ENCODE data around the gene AGER. TPM values are rescaled to one million over a fixed set of nuclear protein-coding genes. Genes with fewer than 3 reads are reported as not detected.
"Not testable (repeated sequence)": the region's sequence is repeated elsewhere in the genome, so short reads cannot be mapped to it uniquely, and the experiment has no call there.

Gene AGER
- total RNA-seq, 6 donors from 2014 or later, result 543 to 2,806 (median 1,294) TPM

DNA sequence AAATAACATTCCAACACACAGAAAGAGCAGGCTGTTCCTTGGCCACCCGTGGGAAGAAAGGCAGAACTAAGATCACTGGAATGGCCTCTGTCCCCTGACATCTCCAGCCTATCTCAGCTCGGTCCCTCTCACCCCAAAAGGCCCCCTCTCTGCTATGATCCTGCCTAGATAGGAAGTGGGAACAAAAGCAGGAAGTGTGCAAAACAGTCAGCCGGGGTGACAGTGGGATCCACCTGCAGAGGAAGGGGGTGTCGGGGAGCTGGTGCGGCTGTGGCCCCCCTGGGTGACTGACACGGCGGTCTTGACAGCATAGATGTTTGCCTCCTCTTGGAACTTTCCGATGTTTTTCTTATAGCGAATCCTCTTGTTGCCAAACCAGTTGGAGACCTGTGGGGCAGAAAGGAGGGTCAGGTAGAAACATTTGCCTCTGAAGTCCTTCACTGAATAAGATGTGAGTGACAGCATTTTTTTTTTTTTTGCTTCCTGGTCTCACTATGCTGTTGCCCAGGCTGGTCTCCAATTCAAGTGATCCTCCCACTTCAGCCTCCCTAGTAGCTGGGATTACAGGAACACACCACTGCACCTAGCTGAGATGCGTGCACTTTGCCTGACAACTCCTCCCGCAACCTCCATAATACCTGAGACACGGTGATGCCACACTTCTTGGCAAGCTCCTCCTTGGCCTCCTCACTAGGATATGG is 3.1 kb upstream of the AGER start:
- H3K27me3 ChIP-seq, result no peaks in the 10 kb centered on the region
- no peaks in the 10 kb centered on the region for H3K9me3 ChIP-seq
- no peak for TF ChIP-seq CTCF (IDR thresholded peaks at IDR 0.05)
- no peak for TF ChIP-seq EP300 (IDR thresholded peaks at IDR 0.05)
- no peak for TF ChIP-seq POLR2AphosphoS5 (IDR thresholded peaks at IDR 0.05)
- TF ChIP-seq POLR2A (IDR thresholded peaks at IDR 0.05), result no peak
- no peak for ATAC-seq (ENCODE audit: low FRiP score in 2 of 2)
- WGBS, 2 donors, result 59 to 69% methylated on average over 11 to 12 of the region's 12 CpGs
- peaks cover 0 to 31% (median 20%) of the 10 kb centered on the region in 4 donors for H3K36me3 ChIP-seq
- H3K4me3 ChIP-seq, result no peak overlapping the region
- DNase-seq, result peak in 1 of 2 donors; percentile 50
- H3K27ac ChIP-seq, result peak overlapping the region; percentile 77 to 98 (median 95)
- H3K4me1 ChIP-seq, result peaks cover 62 to 74% (median 72%) of the 10 kb centered on the region in 4 donors

DNA sequence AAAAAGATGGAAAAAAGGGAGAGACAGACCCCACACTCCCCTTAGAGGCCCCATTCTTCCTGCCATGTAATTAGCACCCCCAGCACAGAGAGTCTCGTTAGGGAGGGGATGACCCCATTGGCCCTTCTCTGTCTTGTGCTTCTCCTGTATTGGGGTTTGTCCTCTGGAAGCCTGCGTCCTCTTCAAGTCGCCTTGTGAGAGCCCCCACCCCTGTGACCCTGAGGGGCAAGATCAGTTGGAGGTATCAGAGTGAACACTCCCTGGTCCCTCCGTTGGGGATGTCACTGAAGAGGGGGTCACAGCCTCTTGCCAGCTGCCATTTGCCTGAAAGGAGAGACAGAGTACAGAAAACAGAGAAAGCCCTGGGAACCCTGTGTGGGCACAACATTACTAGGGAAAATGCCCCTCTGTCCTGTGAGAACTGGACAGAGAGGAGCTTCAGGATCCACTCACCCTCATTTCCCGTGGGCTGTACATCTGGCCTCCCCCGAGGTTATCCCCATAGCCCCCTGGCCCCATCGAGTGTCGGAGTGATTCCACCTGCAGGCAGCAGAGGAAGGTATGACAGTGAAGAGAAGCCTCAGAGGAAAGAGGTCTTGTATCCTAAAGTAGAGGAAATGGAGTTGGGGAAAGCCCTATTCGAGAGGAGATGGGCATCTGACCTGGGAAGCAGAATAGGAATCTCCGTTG is 2.2 kb upstream of the AGER start:
- H3K4me3 ChIP-seq; H3K9me3 ChIP-seq; ATAC-seq (ENCODE audit: low FRiP score in 2 of 2); H3K27me3 ChIP-seq; DNase-seq: not testable (repeated sequence)
- H3K4me1 ChIP-seq, result peaks cover 55 to 73% (median 67%) of the 10 kb centered on the region in 4 donors
- WGBS, 2 donors, result 67 to 70% methylated on average over 10 of the region's 10 CpGs
- peaks cover under 1 to 40% (median 25%) of the 10 kb centered on the region in 4 donors for H3K36me3 ChIP-seq
- peak overlapping the region; percentile 77 to 98 (median 95) for H3K27ac ChIP-seq

DNA sequence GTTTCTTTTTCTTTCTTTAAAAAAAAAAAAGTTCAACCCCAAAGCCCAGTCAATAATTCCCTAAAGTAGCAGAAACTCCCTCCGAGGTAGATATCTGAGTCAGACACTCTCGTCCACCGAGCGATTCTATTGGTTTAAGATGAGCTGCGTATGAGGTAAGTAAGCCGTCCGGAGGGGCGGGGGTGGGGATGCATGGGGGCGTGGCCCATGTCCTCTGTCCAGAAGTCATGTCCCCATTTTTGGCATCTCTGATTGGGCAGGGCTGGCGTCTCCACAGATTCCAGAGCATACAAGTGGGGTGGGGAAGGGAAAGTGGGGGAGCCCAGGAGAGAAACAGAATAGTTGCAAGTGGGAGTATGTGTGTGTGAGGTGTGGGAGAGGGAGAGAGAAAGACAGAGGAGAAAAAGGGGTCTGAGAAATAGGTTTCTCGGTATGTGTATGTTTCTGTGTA is 1.7 kb upstream of the AGER start:
- peaks cover 49 to 67% (median 62%) of the 10 kb centered on the region in 4 donors for H3K4me1 ChIP-seq
- peaks cover 6 to 46% (median 31%) of the 10 kb centered on the region in 4 donors for H3K36me3 ChIP-seq
- not testable (repeated sequence) for H3K9me3 ChIP-seq, H3K4me3 ChIP-seq, H3K27me3 ChIP-seq
- DNase-seq, result peak; percentile 91
- peak; percentile 81 to 84 for ATAC-seq (ENCODE audit: low FRiP score in 2 of 2)
- H3K27ac ChIP-seq, result peak overlapping the region; percentile 77 to 98 (median 95)
- peak in 1 of 4 donors; percentile 36 for TF ChIP-seq POLR2A (IDR thresholded peaks at IDR 0.05)
- peak in 1 of 2 donors; percentile 26 for TF ChIP-seq POLR2AphosphoS5 (IDR thresholded peaks at IDR 0.05)
- 39 to 48% methylated on average over 11 of the region's 11 CpGs for WGBS, 2 donors

DNA sequence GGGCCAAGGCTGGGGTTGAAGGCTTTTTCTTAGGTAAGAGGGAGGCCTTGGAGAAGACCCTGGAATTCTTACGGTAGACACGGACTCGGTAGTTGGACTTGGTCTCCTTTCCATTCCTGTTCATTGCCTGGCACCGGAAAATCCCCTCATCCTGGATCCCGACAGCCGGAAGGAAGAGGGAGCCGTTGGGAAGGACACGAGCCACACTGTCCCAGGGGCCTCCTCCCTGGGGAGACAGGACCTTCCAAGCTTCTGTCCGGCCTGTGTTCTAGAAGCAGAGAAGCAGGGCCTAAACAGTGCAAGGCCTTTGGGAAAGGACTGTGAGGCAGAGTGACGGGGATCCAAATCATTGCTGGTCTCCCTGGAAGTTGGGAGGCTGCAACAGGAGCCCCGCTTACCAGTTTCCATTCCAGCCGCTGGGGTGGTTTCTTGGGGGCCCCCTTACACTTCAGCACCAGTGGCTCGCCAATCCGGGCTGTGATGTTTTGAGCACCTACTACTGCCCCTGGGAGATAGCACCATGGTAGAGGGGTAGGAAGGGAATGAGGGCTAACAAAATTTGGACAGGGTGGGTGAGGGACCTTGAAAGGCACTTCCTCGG is 470 bp downstream of the AGER start:
- TF ChIP-seq POLR2AphosphoS5 (IDR thresholded peaks at IDR 0.05) (no peak), CTCF (IDR thresholded peaks at IDR 0.05) (no peak), EP300 (IDR thresholded peaks at IDR 0.05) (no peak), POLR2A (IDR thresholded peaks at IDR 0.05) (no peak)
- H3K27me3 ChIP-seq, result no peaks in the 10 kb centered on the region
- no peak for ATAC-seq (ENCODE audit: low FRiP score in 2 of 2)
- H3K9me3 ChIP-seq, result no peaks in the 10 kb centered on the region
- WGBS, 2 donors, result 73 to 80% methylated on average over 12 to 15 of the region's 15 CpGs
- H3K27ac ChIP-seq, result peak overlapping the region; percentile 72 to 98 (median 95)
- peaks cover 7 to 56% (median 36%) of the 10 kb centered on the region in 4 donors for H3K36me3 ChIP-seq
- DNase-seq, result no peak
- peak overlapping the region in 3 of 4 donors; percentile 7 to 41 (median 20) for H3K4me3 ChIP-seq
- H3K4me1 ChIP-seq, result peaks cover 53 to 72% (median 64%) of the 10 kb centered on the region in 4 donors

DNA sequence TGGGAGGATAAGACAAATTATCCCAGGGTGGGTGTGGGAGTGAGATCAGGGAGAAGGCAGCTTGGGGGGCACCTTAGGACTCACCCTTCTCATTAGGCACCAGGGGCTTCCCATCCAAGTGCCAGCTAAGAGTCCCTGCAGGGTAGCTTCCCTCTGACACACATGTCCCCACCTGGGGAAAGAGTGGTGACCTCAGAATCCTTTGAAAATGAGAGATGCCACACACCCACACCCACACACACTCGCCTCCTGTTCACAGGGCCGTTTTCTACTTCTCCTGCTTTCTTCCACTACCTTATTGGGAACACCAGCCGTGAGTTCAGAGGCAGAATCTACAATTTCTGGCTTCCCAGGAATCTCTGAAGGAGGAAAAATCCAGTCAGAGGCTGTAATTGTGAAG is 1.0 kb downstream of the AGER start:
- H3K9me3 ChIP-seq, result no peaks in the 10 kb centered on the region
- no peaks in the 10 kb centered on the region for H3K27me3 ChIP-seq
- H3K4me1 ChIP-seq, result peaks cover 48 to 67% (median 59%) of the 10 kb centered on the region in 4 donors
- no peak for TF ChIP-seq CTCF (IDR thresholded peaks at IDR 0.05)
- no peak for TF ChIP-seq POLR2AphosphoS5 (IDR thresholded peaks at IDR 0.05)
- no peak for TF ChIP-seq EP300 (IDR thresholded peaks at IDR 0.05)
- TF ChIP-seq POLR2A (IDR thresholded peaks at IDR 0.05), result no peak
- ATAC-seq (ENCODE audit: low FRiP score in 2 of 2) (no peak), DNase-seq (no peak)
- 76 to 85% methylated on average over 3 of the region's 3 CpGs for whole genome bisulfite sequencing, 2 donors
- peaks cover 7 to 56% (median 34%) of the 10 kb centered on the region in 4 donors for H3K36me3 ChIP-seq
- H3K4me3 ChIP-seq, result peak overlapping the region in 3 of 4 donors; percentile 7 to 41 (median 20)
- H3K27ac ChIP-seq, result peak overlapping the region; percentile 72 to 98 (median 95)

All from upper lobe of left lung (tissue), 6 donors.